ENCODE measurements around the gene TMPRSS11B.

GRCh38 chr4:68176904-68177303 lies 68.6 kb downstream of the TMPRSS11B start:
- TF ChIP-seq, protein P1, sequence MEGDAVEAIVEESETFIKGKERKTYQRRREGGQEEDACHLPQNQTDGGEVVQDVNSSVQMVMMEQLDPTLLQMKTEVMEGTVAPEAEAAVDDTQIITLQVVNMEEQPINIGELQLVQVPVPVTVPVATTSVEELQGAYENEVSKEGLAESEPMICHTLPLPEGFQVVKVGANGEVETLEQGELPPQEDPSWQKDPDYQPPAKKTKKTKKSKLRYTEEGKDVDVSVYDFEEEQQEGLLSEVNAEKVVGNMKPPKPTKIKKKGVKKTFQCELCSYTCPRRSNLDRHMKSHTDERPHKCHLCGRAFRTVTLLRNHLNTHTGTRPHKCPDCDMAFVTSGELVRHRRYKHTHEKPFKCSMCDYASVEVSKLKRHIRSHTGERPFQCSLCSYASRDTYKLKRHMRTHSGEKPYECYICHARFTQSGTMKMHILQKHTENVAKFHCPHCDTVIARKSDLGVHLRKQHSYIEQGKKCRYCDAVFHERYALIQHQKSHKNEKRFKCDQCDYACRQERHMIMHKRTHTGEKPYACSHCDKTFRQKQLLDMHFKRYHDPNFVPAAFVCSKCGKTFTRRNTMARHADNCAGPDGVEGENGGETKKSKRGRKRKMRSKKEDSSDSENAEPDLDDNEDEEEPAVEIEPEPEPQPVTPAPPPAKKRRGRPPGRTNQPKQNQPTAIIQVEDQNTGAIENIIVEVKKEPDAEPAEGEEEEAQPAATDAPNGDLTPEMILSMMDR (IDR thresholded peaks at IDR 0.05; ENCODE audit: insufficient read depth, low read length) = no peak
- no peak for TF ChIP-seq REST (IDR thresholded peaks at IDR 0.05; ENCODE audit: insufficient replicate concordance, low read depth)

Data from HL-60 (cell line).